HG03159 (cell line): Measurements from ENCODE around the gene ANKRD31.
"Not testable (repeated sequence)": the region's sequence is repeated elsewhere in the genome, so short reads cannot be mapped to it uniquely, and the experiment has no call there.

Source experiments
- ATAC-seq: cut with Tn5 transposase; IDR thresholded peaks from one replicate; pipeline ENCODE4 v1.9.1; 2021; ENCODE audit warnings: mild to moderate bottlenecking, moderate library complexity; ENCODE audit not compliant: unreplicated experiment

Gene ANKRD31

GRCh38 chr5:75226916-75227315, 9.8 kb downstream of the ANKRD31 start:
- ATAC-seq = no peak

GRCh38 chr5:75225506-75225905, 11.2 kb downstream of the ANKRD31 start:
- no peak for ATAC-seq

GRCh38 chr5:75220787-75221186, 15.9 kb downstream of the ANKRD31 start:
- not testable (repeated sequence) for ATAC-seq

GRCh38 chr5:75214928-75215327, 21.8 kb downstream of the ANKRD31 start:
- no peak for ATAC-seq

GRCh38 chr5:75214409-75214808, 22.3 kb downstream of the ANKRD31 start:
- ATAC-seq = no peak

- ATAC-seq = no peak
Measured at GRCh38 chr5:75203604-75204003, 33.1 kb downstream of the ANKRD31 start.

GRCh38 chr5:75202935-75203334, 33.7 kb downstream of the ANKRD31 start:
- ATAC-seq = no peak

GRCh38 chr5:75200776-75201175, 35.9 kb downstream of the ANKRD31 start:
- no peak for ATAC-seq

GRCh38 chr5:75199946-75200345, 36.7 kb downstream of the ANKRD31 start:
- no peak for ATAC-seq

- no peak for ATAC-seq
Measured at GRCh38 chr5:75199071-75199470, 37.6 kb downstream of the ANKRD31 start.

- ATAC-seq = no peak
Measured at GRCh38 chr5:75197745-75198144, 38.9 kb downstream of the ANKRD31 start.

GRCh38 chr5:75192804-75193203, 43.9 kb downstream of the ANKRD31 start:
- ATAC-seq = no peak

- ATAC-seq = no peak
Measured at GRCh38 chr5:75192264-75192663, 44.4 kb downstream of the ANKRD31 start.

- no peak for ATAC-seq
Measured at GRCh38 chr5:75190227-75190626, 46.5 kb downstream of the ANKRD31 start.

- ATAC-seq = no peak
Measured at GRCh38 chr5:75189353-75189752, 47.3 kb downstream of the ANKRD31 start.

- no peak for ATAC-seq
Measured at GRCh38 chr5:75185763-75186162, 50.9 kb downstream of the ANKRD31 start.

- not testable (repeated sequence) for ATAC-seq
Measured at GRCh38 chr5:75176009-75176408, 60.7 kb downstream of the ANKRD31 start.

GRCh38 chr5:75174872-75175271, 61.8 kb downstream of the ANKRD31 start:
- ATAC-seq = not testable (repeated sequence)

GRCh38 chr5:75169516-75169915, 67.2 kb downstream of the ANKRD31 start:
- ATAC-seq = no peak

GRCh38 chr5:75168026-75168735, 68.5 kb downstream of the ANKRD31 start:
- no peak for ATAC-seq

- ATAC-seq = no peak
Measured at GRCh38 chr5:75167345-75167744, 69.3 kb downstream of the ANKRD31 start.

GRCh38 chr5:75161508-75161907, 75.2 kb downstream of the ANKRD31 start:
- ATAC-seq = not testable (repeated sequence)

- ATAC-seq = no peak
Measured at GRCh38 chr5:75156585-75156984, 80.1 kb downstream of the ANKRD31 start.
